ENCODE measurements around the gene WNK4. TPM values are rescaled to one million over a fixed set of nuclear protein-coding genes. Genes with fewer than 3 reads are reported as not detected.
A peak's percentile ranks its signal among the peaks of the same experiment; 100 is the strongest.

The WNK4 gene
- total RNA-seq, 4 donors from 2014 or later = 0.50 to 3.9 (median 1.4) TPM

- DNase-seq (ENCODE audit: low spot score) = no peak
- no peak for TF ChIP-seq CTCF (IDR thresholded peaks at IDR 0.05)
- ATAC-seq (ENCODE audit: low FRiP score) = no peak
Observed at GRCh38 chr17:42748202-42748907, 32.1 kb upstream of the WNK4 start.

GRCh38 chr17:42748908-42749798, 31.3 kb upstream of the WNK4 start:
- DNase-seq (ENCODE audit: low spot score) (no peak), ATAC-seq (ENCODE audit: low FRiP score) (no peak)
- no peak for TF ChIP-seq CTCF (IDR thresholded peaks at IDR 0.05)

- ATAC-seq (ENCODE audit: low FRiP score) (no peak), DNase-seq (ENCODE audit: low spot score) (no peak)
- no peak for TF ChIP-seq CTCF (IDR thresholded peaks at IDR 0.05)
Observed at GRCh38 chr17:42750739-42751344, 29.6 kb upstream of the WNK4 start.

GRCh38 chr17:42751628-42752027, 28.8 kb upstream of the WNK4 start:
- DNase-seq (ENCODE audit: low spot score) (no peak), ATAC-seq (ENCODE audit: low FRiP score) (no peak)
- TF ChIP-seq CTCF (IDR thresholded peaks at IDR 0.05) = no peak

GRCh38 chr17:42754782-42755181, 25.6 kb upstream of the WNK4 start:
- no peak for TF ChIP-seq CTCF (IDR thresholded peaks at IDR 0.05)
- no peak for DNase-seq (ENCODE audit: low spot score)
- peak; percentile 46 for ATAC-seq (ENCODE audit: low FRiP score)

GRCh38 chr17:42759982-42760651, 20.3 kb upstream of the WNK4 start:
- ATAC-seq (ENCODE audit: low FRiP score) (no peak), DNase-seq (ENCODE audit: low spot score) (peak; percentile 13)
- no peak for TF ChIP-seq CTCF (IDR thresholded peaks at IDR 0.05)
